Ishikawa (cell line): Measurements from ENCODE around the gene IMMP2L.

Experiments
- CEBPB ChIP-seq: IDR thresholded peaks from 2 replicates; pipeline ENCODE4 v1.6.1; 2012
- CREB1 ChIP-seq: IDR thresholded peaks from 2 replicates; pipeline ENCODE4 v1.6.1; 2012; ENCODE audit warnings: low read depth
- EGR1 ChIP-seq: IDR thresholded peaks from 2 replicates; pipeline ENCODE4 v1.6.1; 2012
- EP300 ChIP-seq: IDR thresholded peaks from 2 replicates; pipeline ENCODE4 v1.6.1; 2012; ENCODE audit warnings: borderline replicate concordance
- FOXM1 ChIP-seq: IDR thresholded peaks from 2 replicates; pipeline ENCODE4 v1.6.1; 2012; ENCODE audit warnings: low read depth, borderline replicate concordance
- NFIC ChIP-seq: IDR thresholded peaks from 2 replicates; pipeline ENCODE4 v1.6.1; 2012
- RAD21 ChIP-seq: IDR thresholded peaks from 2 replicates; pipeline ENCODE4 v1.6.1; 2012; ENCODE audit warnings: low read depth
- REST ChIP-seq: IDR thresholded peaks from 2 replicates; pipeline ENCODE4 v1.6.1; 2012; ENCODE audit warnings: low read depth, mild to moderate bottlenecking
- TAF1 ChIP-seq: IDR thresholded peaks from 2 replicates; pipeline ENCODE4 v1.6.1; 2012; ENCODE audit warnings: low read depth, mild to moderate bottlenecking
- TCF12 ChIP-seq: IDR thresholded peaks from 2 replicates; pipeline ENCODE4 v1.6.1; 2012; ENCODE audit warnings: low read depth
- TEAD4 ChIP-seq: IDR thresholded peaks from 2 replicates; pipeline ENCODE4 v1.6.1; 2012
- USF1 ChIP-seq: IDR thresholded peaks from 2 replicates; pipeline ENCODE4 v1.6.1; 2012
- YY1 ChIP-seq: IDR thresholded peaks from 2 replicates; pipeline ENCODE4 v1.6.1; 2012; ENCODE audit warnings: low read depth
- ZBTB7A ChIP-seq: IDR thresholded peaks from 2 replicates; pipeline ENCODE4 v1.6.1; 2012; ENCODE audit warnings: low read depth
- TF ChIP-seq, protein P1 (sequence below): IDR thresholded peaks from 2 replicates; pipeline ENCODE4 v1.6.1; 2012

The IMMP2L gene

GRCh38 chr7:110759069-110759468, 803.2 kb downstream of the IMMP2L start:
- TF ChIP-seq RAD21 (no peak), EGR1 (no peak), CREB1 (no peak), ZBTB7A (no peak), USF1 (no peak), TEAD4 (no peak), FOXM1 (no peak), NFIC (no peak), YY1 (no peak), REST (no peak), TCF12 (no peak), EP300 (no peak)
- TF ChIP-seq, protein P1, sequence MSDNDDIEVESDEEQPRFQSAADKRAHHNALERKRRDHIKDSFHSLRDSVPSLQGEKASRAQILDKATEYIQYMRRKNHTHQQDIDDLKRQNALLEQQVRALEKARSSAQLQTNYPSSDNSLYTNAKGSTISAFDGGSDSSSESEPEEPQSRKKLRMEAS, result no peak

DNA sequence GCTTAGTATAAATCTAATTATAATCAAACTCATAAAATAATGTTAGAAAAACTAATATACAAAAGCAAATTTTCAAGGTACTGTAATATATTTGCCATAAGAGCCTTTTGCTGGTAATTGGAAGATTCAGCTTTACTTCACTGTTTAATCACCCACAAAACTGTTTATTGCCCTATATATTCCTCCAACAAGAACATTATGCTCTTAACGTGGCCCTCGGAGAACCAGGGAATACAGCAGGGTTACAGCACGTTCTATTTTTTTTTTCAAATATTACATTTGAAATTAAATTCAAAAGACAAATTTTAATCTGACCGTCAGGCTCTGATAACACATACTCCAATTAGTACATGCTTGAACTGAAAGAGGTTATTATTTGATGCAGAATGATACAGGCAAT, 807.6 kb downstream of the IMMP2L start:
- TF ChIP-seq ZBTB7A, result no peak

DNA sequence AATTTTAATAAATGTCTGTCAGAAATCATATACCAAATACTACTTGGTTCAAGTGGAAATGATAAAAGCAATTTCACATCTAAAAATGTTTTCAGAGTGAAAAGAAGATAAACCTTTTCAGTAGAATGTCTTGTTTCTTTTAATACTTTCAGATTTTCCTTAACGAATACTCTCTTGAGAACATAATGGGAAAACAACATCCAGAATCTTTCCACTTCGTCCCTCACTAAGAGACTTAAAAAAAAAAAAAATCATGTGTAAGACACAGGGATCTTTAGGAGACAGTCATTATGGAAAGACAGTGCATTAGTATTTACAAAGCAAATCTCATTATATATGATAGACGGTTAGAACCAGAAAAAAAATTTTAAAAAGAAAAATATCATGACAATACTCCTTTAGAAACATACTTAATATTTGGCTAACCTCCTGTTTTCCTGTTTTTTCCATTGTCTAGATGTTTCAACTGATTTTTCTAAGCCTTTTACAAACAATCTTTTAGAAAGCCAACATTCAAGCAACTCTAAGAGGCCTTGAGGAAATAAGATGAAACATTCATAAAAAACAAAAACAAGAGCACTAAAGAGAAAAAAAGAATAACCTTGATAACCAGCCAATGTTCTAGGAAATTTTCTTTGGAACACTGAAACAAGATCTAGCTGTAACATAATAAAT, 811.2 kb downstream of the IMMP2L start:
- TF ChIP-seq EP300 (no peak), TCF12 (no peak), ZBTB7A (no peak), TAF1 (no peak)

DNA sequence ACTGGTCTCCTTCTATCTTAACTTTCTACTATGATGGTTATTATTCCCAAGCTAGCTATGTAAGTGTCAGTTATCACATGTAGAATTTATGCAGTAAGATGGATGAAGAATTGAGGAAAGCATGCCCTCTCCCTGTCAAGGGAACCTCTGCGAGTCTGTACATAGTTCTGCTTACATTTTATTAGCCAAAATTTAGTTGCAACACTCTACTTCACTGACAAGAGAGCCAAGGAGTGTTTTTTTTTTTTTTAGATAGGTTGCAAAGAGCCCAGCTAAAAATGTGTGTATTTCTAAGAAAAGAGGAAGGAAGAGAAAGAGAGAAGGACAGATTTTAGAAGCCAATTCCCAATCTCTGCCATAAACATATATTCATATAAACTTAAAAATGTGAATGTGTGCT, 829.1 kb downstream of the IMMP2L start:
- TF ChIP-seq TEAD4 (no peak), YY1 (no peak), EGR1 (no peak), CEBPB (no peak), FOXM1 (no peak), EP300 (no peak), TCF12 (no peak), ZBTB7A (no peak), CREB1 (no peak), REST (no peak), USF1 (no peak), RAD21 (no peak), TAF1 (no peak), NFIC (no peak)
- TF ChIP-seq, protein P1, result no peak

- TF ChIP-seq CREB1 (no peak), EP300 (no peak), FOXM1 (no peak)
Measured at GRCh38 chr7:110724811-110725210, 837.5 kb downstream of the IMMP2L start.

- TF ChIP-seq REST (no peak), EP300 (no peak), RAD21 (no peak), TCF12 (no peak), CREB1 (no peak), EGR1 (no peak), TAF1 (no peak), YY1 (no peak), ZBTB7A (no peak), TEAD4 (no peak), CEBPB (no peak), FOXM1 (no peak), USF1 (no peak), NFIC (no peak)
- TF ChIP-seq, protein P1, result no peak
Measured at GRCh38 chr7:110721395-110721794, 840.9 kb downstream of the IMMP2L start.
